Measurements from ENCODE around the gene MON2.

DNA sequence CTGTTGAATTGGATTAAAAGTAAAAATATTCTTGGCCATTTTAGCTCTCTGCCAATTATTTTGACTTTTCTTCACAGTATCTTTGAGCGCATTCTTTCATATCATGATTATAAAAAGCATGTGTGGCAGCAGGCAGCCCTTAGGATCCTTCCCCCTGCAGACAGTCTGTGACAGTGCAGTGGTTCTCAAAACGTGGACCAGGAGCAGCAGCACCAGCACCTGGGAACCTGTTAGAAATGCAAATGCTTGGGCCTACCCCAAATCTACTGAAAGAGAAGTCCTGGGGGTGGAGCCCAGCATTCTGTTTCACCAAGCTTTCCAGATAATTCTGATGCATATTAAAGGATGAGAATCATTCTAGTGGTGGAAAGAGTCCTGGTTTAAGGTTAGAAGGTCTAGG lies 155.6 kb downstream of the MON2 start:
- TF ChIP-seq, protein P1, sequence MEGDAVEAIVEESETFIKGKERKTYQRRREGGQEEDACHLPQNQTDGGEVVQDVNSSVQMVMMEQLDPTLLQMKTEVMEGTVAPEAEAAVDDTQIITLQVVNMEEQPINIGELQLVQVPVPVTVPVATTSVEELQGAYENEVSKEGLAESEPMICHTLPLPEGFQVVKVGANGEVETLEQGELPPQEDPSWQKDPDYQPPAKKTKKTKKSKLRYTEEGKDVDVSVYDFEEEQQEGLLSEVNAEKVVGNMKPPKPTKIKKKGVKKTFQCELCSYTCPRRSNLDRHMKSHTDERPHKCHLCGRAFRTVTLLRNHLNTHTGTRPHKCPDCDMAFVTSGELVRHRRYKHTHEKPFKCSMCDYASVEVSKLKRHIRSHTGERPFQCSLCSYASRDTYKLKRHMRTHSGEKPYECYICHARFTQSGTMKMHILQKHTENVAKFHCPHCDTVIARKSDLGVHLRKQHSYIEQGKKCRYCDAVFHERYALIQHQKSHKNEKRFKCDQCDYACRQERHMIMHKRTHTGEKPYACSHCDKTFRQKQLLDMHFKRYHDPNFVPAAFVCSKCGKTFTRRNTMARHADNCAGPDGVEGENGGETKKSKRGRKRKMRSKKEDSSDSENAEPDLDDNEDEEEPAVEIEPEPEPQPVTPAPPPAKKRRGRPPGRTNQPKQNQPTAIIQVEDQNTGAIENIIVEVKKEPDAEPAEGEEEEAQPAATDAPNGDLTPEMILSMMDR (IDR thresholded peaks at IDR 0.05), result no peak
- TF ChIP-seq POLR2AphosphoS5 (IDR thresholded peaks at IDR 0.05; ENCODE audit: low read depth, low read length), result no peak
